NCI-H2029 treated with DMSO at 0.1 percent for 48 hours (cell line): ENCODE data around the gene RAD54L.
"Not testable (repeated sequence)": the region's sequence is repeated elsewhere in the genome, so short reads cannot be mapped to it uniquely, and the experiment has no call there.

Source experiments
- DNase-seq: peaks from one replicate; lab custom pipeline; 2025; lab: John Stamatoyannopoulos, UW

The RAD54L gene

GRCh38 chr1:46285730-46286477 lies 38.3 kb downstream of the RAD54L start:
- DNase-seq, result no peak

DNA sequence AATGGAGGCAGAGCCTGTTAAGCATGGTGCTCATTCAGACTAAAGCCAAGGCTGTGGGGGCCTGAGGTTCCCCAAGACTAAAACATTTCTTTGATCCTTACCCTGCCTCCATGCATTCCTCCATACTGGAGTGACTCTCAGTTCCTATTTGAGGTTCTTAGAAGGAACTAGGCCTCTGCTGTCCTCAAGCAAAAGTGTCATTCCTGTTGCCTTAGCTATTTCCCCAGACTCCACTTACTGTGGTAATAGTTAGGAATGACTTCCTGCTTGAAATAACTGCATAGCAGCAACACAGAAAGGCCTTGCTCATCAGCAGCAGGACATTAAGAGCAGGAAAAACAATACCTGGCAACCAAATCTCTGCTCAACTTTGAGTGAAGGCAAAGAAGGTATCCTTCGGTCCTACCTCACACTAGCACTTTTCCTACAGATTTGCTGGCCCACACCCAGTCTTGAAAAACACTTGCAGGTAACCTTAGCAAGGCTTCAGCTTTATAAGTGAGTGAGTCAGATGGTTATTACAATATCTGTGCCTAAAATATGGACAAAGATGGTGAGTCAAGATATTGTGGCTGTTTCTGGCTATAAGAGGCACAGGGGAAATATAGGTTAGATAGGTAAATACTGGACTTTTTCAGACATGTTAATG lies 41.0 kb downstream of the RAD54L start:
- DNase-seq, result no peak

- DNase-seq, result no peak
These were observed 41.6 kb downstream of the RAD54L start for GRCh38 chr1:46289134-46289494.

DNA sequence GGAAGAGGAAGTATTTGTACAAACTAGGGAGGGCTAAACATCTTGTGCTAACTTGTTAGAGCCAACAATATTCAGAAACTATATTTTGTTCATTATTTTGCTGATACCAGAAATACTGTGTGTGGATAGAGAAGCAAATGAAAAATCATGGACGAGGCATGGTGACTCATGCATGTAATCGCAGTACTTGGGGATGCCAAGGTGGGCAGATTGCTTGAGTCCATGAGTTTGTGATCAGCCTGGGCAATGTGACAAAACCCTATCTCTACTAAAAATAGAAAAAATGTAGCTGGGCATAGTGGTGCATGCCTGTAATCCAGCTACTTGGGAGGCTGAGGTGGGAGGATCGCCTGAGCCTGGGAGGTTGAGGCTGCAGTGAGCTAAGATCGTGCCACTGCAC lies 42.4 kb downstream of the RAD54L start:
- no peak for DNase-seq

DNA sequence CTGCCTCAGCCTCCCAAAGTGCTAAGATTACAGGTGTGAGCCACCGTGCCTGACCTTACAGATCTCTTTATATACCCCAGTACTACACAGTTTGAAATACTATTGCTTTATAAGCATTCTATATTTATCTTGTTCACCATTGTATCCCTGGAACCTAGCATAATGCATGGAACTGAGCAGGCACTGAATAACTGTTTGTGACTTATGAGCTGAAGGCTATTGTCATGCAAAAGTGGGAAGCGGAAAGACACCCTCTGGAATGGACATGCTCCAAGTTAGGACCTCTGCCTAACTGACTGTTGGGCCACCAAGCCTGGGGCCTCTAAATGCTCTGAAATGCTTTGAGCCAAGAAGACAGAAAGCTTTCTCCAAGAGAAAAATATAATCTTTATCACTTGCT lies 47.7 kb downstream of the RAD54L start:
- no peak for DNase-seq

DNA sequence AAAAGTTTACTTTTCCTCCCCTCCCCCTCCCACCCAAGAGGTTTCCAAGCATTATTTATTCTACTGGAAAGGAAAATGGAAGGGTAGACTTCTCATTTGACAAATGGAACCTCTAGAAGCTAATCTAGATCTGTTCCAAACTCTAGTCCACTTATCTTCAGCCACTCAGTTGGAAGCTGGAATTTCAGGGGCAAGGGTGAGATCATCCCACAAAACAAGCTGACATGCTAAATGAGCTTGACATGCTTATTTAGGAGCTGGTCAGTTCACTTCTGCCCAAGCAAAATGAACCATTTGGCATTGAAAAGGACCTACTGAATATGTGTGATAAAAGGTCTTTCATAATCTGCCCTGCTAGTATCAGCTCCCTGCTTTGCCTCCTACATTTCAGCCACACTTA lies 50.8 kb downstream of the RAD54L start:
- DNase-seq, result no peak

DNA sequence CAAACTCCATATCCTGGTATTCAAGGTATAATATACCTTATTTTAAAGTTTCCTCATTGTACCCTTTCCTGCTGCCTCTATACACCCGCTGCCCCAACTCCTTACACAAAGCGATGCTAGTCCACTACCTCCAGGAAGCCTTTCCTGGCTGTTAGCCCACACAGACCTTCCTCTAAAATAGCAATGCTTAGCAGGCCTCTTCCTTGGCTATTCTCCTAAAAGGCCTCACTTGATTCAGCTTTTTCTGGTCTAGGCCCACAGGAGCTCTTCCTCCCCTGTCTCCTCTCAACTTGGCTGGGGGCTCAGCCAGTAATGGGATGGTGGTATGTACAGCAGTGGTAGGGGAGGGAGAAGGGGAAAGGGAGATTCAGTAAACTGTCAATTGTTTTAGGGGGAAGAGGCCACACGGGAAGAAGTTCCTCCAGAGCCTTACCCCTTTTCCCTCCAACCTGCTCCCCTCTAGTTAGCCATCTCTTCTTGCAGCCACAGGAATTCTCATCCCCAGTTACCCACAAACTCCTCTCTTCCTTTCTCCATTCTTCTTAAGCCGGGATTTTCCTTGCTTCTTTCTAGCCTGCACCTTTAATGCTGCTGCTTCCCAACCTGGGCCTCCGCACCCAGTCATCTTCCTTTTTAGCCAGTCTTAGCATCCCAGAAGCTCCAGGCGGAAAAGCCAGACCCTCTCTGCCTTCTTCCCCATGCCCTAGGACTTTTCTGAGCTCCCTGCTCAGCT lies 53.3 kb downstream of the RAD54L start:
- no peak for DNase-seq

DNA sequence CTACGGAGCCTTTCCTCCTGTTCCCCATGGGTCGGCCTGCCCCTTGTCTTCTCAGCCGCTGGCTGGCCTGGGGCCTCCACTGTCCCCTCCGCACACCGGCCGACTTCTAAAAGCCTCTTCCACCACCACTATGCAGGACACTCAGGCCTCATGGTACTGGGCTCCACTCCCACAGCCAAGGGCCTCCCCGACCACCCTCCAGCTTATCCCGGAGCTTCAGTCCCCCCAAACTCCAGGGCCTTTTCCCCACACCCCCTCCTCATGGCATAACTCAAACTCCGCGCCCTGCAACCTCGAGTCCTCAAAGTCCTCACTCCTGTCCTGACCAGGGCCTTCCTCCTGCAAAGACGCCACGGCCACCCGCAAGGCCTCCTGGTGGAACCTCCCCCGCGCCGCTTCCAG lies 53.8 kb downstream of the RAD54L start:
- DNase-seq, result no peak

DNA sequence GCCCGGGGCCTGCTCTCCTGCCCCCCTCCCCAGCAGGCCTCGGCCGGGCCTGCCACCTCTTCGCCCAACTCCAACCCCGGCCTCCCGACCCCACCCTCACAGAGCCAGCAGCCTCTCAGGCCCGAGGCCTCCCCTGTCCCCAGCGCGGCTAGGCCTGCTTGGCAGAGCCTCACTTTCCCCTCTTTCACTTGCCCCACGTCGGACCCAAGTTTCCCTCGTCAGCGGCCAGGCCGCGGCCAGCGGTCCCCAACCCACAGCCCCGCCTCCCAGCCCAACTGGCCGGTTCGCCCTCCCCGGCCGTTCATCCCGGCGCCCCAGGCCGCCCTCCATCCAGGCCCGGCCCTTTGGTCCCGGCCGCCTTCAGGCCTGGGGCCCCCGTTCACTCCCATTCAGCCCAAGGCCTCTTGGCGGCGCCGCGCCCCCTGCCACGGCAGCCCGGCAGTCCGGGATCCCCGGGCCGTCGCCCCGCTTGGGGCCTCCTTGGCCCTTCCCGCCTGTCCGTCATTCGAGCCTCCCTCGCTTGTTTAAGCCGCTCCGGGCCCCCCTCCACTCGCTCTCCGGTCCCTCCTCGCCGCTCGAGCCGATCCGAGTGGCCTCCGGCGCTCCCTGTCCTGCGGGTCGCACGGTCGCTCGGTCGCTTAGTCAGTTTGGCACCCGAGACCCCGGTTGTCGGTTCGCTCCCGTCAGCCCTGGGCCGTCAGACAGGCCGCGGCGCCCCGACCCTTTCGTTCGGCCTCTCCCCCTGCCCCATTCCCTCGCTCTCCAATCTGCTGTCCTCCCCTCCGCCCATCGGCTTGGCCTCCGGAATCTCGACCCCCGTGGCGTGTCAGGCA lies 54.5 kb downstream of the RAD54L start:
- no peak for DNase-seq

GRCh38 chr1:46302641-46303037 lies 55.1 kb downstream of the RAD54L start:
- DNase-seq, result no peak

- DNase-seq, result peak; percentile 99
These were observed 55.7 kb downstream of the RAD54L start, which contains the start of the genes LRRC41 and UQCRH for GRCh38 chr1:46303038-46303871. LRRC41 (minus strand) TSS chr1:46303616; CDS start chr1:46303322, 294 bp downstream. UQCRH (plus strand) TSS chr1:46303698; CDS start chr1:46303767, 69 bp downstream.

- no peak for DNase-seq
These were observed 56.3 kb downstream of the RAD54L start for GRCh38 chr1:46303872-46304326.

DNA sequence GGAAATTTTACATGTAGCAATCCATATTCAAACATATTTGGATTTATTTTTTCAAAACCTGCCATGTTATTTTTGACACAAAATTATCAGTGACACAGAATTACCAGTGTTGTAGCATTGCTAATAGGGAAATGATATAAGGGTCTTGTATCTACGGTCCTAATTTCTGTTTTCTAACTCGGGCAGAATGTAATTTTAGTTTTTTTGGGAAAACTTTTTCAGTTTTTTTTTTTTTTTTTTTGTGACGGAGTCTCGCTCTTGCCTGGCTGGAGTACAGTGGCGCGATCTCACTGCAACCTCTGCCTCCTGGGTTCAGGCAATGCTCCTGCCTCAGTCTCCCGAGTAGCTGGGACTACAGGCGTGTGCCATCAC lies 58.6 kb downstream of the RAD54L start:
- DNase-seq, result no peak

GRCh38 chr1:46309401-46310159 lies 62.0 kb downstream of the RAD54L start:
- DNase-seq, result no peak

GRCh38 chr1:46310321-46310720 lies 62.8 kb downstream of the RAD54L start:
- no peak for DNase-seq

- DNase-seq, result no peak
These were observed 68.3 kb downstream of the RAD54L start for GRCh38 chr1:46315669-46316403.

GRCh38 chr1:46317323-46317722 lies 69.8 kb downstream of the RAD54L start:
- DNase-seq, result no peak

- not testable (repeated sequence) for DNase-seq
These were observed 71.7 kb downstream of the RAD54L start for GRCh38 chr1:46319301-46319700.
